IPS-18a (cell line): ENCODE results near the gene PDRG1.
A peak's percentile ranks its signal among the peaks of the same experiment; 100 is the strongest.

Experiments
- H3K27ac ChIP-seq: one replicate; pipeline ENCODE4 v1.5.1; 2013; ENCODE audit warnings: low read length
- H3K27me3 ChIP-seq: one replicate; pipeline ENCODE4 v1.6.1; 2013; ENCODE audit warnings: mild to moderate bottlenecking, low read length; ENCODE audit not compliant: control insufficient read depth, insufficient read depth
- H3K36me3 ChIP-seq: one replicate; pipeline ENCODE4 v1.6.1; 2013; ENCODE audit warnings: low read depth, low read length; ENCODE audit not compliant: control insufficient read depth
- H3K4me1 ChIP-seq: one replicate; pipeline ENCODE4 v1.6.1; 2013; ENCODE audit warnings: low read depth, low read length; ENCODE audit not compliant: control insufficient read depth
- H3K4me3 ChIP-seq: one replicate; pipeline ENCODE4 v1.5.1; 2013; ENCODE audit warnings: low read length
- H3K9ac ChIP-seq: one replicate; pipeline ENCODE4 v1.6.1; 2013; ENCODE audit warnings: mild to moderate bottlenecking, low read length, moderate library complexity
- H3K9me3 ChIP-seq: one replicate; pipeline ENCODE4 v1.6.1; 2013; ENCODE audit warnings: low read depth, low read length; ENCODE audit not compliant: control insufficient read depth

Gene PDRG1

GRCh38 chr20:31951530-31952453 is at the start of gene PDRG1:
Gene PDRG1, minus strand, starts transcription at chr20:31952046. Its CDS starts 85 bp downstream, at chr20:31951961.
- Histone ChIP-seq H3K4me1 (peaks cover 5% of the 10 kb centered on the region), H3K4me3 (peak within 1 kb of the TSS; percentile 92), H3K36me3 (peaks cover 25% of the 10 kb centered on the region), H3K27ac (no peak within 1 kb of the TSS), H3K9me3 (no peaks in the 10 kb centered on the region), H3K9ac (peak within 1 kb of the TSS; percentile 79), H3K27me3 (no peaks in the 10 kb centered on the region)

GRCh38 chr20:31998246-31998645 is 46.4 kb upstream of the PDRG1 start:
- Histone ChIP-seq H3K4me3 (no peak overlapping the region), H3K27ac (no peak overlapping the region), H3K27me3 (peaks cover 29% of the 10 kb centered on the region), H3K9ac (no peak overlapping the region), H3K36me3 (no peaks in the 10 kb centered on the region), H3K4me1 (no peaks in the 10 kb centered on the region), H3K9me3 (no peaks in the 10 kb centered on the region)

- Histone ChIP-seq H3K4me3 (no peak overlapping the region), H3K27ac (no peak overlapping the region), H3K9ac (no peak overlapping the region), H3K27me3 (peaks cover 34% of the 10 kb centered on the region), H3K36me3 (no peaks in the 10 kb centered on the region), H3K9me3 (no peaks in the 10 kb centered on the region), H3K4me1 (no peaks in the 10 kb centered on the region)
Observed at GRCh38 chr20:31996996-31997395, 45.1 kb upstream of the PDRG1 start.

DNA sequence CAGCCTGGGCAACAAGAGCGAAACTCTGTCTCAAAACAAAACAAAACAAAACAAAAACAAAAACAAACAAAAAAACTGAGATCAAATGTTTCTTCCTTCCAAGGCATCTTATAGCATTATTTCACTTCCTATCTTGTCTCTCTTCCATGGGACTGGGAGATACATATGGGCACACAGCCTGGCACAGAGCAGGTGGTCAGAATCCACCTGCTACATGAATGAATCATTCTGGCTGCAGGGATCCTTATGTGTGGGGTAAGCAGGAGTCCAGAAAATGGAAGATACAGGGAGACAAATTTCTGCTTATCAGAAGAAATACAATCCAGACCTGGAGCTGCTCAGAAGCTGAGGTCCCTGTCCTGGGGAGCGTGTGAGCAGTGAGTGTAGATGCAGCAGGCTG is 40.2 kb upstream of the PDRG1 start:
- Histone ChIP-seq H3K9ac (no peak overlapping the region), H3K4me3 (no peak overlapping the region), H3K27me3 (peaks cover 34% of the 10 kb centered on the region), H3K27ac (no peak overlapping the region), H3K36me3 (no peaks in the 10 kb centered on the region), H3K9me3 (no peaks in the 10 kb centered on the region), H3K4me1 (no peaks in the 10 kb centered on the region)

- no peak overlapping the region for H3K9ac ChIP-seq
- H3K4me1 ChIP-seq, result no peaks in the 10 kb centered on the region
- H3K9me3 ChIP-seq, result no peaks in the 10 kb centered on the region
- no peak overlapping the region for H3K27ac ChIP-seq
- H3K27me3 ChIP-seq, result peaks cover 34% of the 10 kb centered on the region
- no peak overlapping the region for H3K4me3 ChIP-seq
- H3K36me3 ChIP-seq, result no peaks in the 10 kb centered on the region
Observed at GRCh38 chr20:31991339-31991705, 39.5 kb upstream of the PDRG1 start.

DNA sequence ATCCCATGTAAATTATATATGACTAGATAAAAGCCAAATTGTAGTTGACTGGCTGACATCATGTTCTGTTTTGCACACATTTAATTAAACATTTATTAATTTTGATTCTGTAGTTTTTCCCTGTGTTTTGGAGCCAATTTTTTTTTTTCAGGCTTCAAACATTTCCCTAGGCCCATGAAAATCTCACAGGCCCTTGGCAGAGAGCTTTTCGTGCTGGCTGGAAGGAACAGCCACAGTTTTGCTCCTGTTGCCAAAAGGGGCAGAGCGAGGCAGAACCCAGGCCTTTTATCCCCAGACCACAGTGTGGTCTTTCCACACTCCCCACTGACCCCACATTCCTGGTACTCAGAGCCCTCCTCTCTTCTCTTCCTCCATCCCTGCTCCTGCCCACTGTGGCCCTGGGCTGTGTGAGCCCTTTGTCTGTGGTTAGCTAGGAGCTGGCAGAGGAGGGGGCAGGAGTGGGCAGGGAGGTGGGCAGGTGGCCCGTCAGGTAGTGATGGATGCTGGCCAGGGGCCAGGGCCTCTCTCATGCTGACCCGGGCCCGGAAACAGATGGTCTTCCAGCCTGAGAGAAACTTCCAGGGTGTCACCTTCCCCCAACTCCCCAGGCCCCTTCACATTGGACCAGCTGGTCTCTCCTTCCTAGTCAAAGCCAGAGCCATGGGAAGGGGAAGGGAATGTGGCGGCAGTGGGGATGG is 38.9 kb upstream of the PDRG1 start:
- Histone ChIP-seq H3K4me1 (no peaks in the 10 kb centered on the region), H3K4me3 (no peak overlapping the region), H3K9ac (no peak overlapping the region), H3K27me3 (peaks cover 31% of the 10 kb centered on the region), H3K36me3 (no peaks in the 10 kb centered on the region), H3K27ac (no peak overlapping the region), H3K9me3 (no peaks in the 10 kb centered on the region)

DNA sequence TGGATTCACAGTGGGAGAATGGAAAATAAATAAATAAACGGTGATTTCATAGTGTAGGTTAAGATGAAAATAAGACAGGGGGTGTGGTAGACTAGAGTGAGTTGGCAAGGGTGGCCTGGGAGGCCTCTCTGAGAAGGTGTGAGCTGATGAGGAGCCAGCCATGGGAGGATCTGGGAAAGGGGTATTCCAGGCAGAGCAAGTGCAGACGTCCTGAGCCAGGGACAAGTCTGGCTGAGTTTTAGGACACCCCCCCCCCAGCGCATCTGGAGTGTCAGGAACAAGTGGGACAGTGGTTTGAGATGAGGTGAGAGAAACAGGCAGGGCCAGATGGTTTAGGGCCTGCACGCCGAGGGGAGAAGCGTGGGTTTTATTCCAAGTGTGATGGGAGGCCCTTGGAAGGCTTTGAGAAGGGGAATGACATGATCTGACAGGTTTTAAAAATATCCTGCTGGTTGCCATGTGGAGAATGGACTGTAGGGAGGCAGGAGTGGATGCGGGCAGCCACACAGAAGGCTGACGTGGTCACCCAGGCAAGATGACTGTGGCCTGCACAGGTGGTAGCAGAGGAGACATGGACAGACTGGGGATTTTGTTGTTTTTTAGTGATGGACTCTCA is 37.3 kb upstream of the PDRG1 start:
- no peak overlapping the region for H3K9ac ChIP-seq
- H3K9me3 ChIP-seq, result no peaks in the 10 kb centered on the region
- H3K4me1 ChIP-seq, result no peaks in the 10 kb centered on the region
- H3K4me3 ChIP-seq, result no peak overlapping the region
- no peak overlapping the region for H3K27ac ChIP-seq
- peaks cover 14% of the 10 kb centered on the region for H3K27me3 ChIP-seq
- H3K36me3 ChIP-seq, result no peaks in the 10 kb centered on the region

GRCh38 chr20:31988430-31989015 is 36.7 kb upstream of the PDRG1 start:
- H3K4me3 ChIP-seq, result no peak overlapping the region
- H3K9ac ChIP-seq, result no peak overlapping the region
- H3K27ac ChIP-seq, result no peak overlapping the region
- no peaks in the 10 kb centered on the region for H3K9me3 ChIP-seq
- peaks cover 8% of the 10 kb centered on the region for H3K27me3 ChIP-seq
- no peaks in the 10 kb centered on the region for H3K4me1 ChIP-seq
- no peaks in the 10 kb centered on the region for H3K36me3 ChIP-seq

DNA sequence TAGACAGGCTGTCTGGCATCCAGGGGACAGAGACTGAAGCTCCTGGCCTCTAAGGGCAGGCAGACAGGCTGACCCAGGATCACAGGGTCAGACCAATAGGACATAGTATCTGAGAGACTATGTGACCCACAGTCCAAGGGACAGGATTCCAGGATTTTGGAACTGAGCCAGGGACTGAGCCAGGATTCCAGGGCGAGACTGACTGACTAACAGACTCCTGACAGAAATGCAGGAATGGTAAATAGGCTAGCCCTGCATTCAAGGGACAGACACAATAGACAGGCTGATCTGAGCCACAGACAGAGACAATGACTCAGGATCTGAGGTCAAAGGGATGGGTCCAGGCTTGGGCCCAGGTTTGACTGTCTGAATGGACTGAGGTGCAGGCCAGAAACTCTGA is 35.9 kb upstream of the PDRG1 start:
- Histone ChIP-seq H3K36me3 (no peaks in the 10 kb centered on the region), H3K4me1 (no peaks in the 10 kb centered on the region), H3K27ac (no peak overlapping the region), H3K4me3 (no peak overlapping the region), H3K27me3 (peaks cover 5% of the 10 kb centered on the region), H3K9me3 (no peaks in the 10 kb centered on the region), H3K9ac (no peak overlapping the region)

GRCh38 chr20:31984981-31985471 is 33.2 kb upstream of the PDRG1 start:
- H3K36me3 ChIP-seq, result no peaks in the 10 kb centered on the region
- H3K27ac ChIP-seq, result no peak overlapping the region
- H3K4me1 ChIP-seq, result no peaks in the 10 kb centered on the region
- H3K4me3 ChIP-seq, result no peak overlapping the region
- no peaks in the 10 kb centered on the region for H3K9me3 ChIP-seq
- no peak overlapping the region for H3K9ac ChIP-seq
- no peaks in the 10 kb centered on the region for H3K27me3 ChIP-seq

GRCh38 chr20:31981784-31982183 is 29.9 kb upstream of the PDRG1 start:
- Histone ChIP-seq H3K36me3 (no peaks in the 10 kb centered on the region), H3K27ac (no peak overlapping the region), H3K4me3 (no peak overlapping the region), H3K27me3 (no peaks in the 10 kb centered on the region), H3K9ac (no peak overlapping the region), H3K4me1 (no peaks in the 10 kb centered on the region), H3K9me3 (no peaks in the 10 kb centered on the region)
